Fibroblast of lung (primary cell): ENCODE results near the gene IQSEC3. TPM values are rescaled to one million over a fixed set of nuclear protein-coding genes. Genes with fewer than 3 reads are reported as not detected.

Experiments
- DNase-seq, 2 donors: peaks; one replicate each; pipeline versions ENCODE4 v3.0.0 to v3.0.0-alpha.2; 2010; ENCODE audit warnings: low read depth in 2 of 2
- H2AFZ ChIP-seq: 2 replicates; pipeline ENCODE4 v1.5.1; 2012; ENCODE audit warnings: low read length, control low read depth, inconsistent platforms
- H3K27ac ChIP-seq: 2 replicates; pipeline ENCODE4 v1.5.1; 2011; ENCODE audit warnings: low read length, control low read depth; ENCODE audit not compliant: insufficient read depth
- H3K27me3 ChIP-seq: 2 replicates; pipeline ENCODE4 v1.5.1; 2011; ENCODE audit warnings: mild to moderate bottlenecking, low read length; ENCODE audit not compliant: control insufficient read depth, insufficient read depth
- H3K36me3 ChIP-seq: 2 replicates; pipeline ENCODE4 v1.5.1; 2011; ENCODE audit warnings: low read length; ENCODE audit not compliant: control insufficient read depth, insufficient read depth
- H3K4me1 ChIP-seq: 2 replicates; pipeline ENCODE4 v1.5.1; 2011; ENCODE audit warnings: low read length; ENCODE audit not compliant: control insufficient read depth, insufficient read depth; ENCODE audit errors: extremely low read depth
- H3K4me2 ChIP-seq: 2 replicates; pipeline ENCODE4 v1.5.1; 2011; ENCODE audit warnings: low read length, control low read depth; ENCODE audit not compliant: insufficient read depth; ENCODE audit errors: extremely low read depth
- H3K4me3 ChIP-seq, 4 experiments: fragments of 200-600 bp in 1 of 4; sonication (generic) in 1 of 4; replicated peaks in 1 of 4; 2 replicates each; pipeline ENCODE4 v1.5.1; 2011 to 2016; ENCODE audit warnings: low read length in 4 of 4, low read depth in 3 of 4, mild to moderate bottlenecking in 3 of 4, control low read depth in 2 of 4, inconsistent platforms in 1 of 4, mixed read lengths in 1 of 4; ENCODE audit not compliant: insufficient read depth in 1 of 4; ENCODE audit errors: control extremely low read depth in 1 of 4
- H3K79me2 ChIP-seq: 2 replicates; pipeline ENCODE4 v1.5.1; 2012; ENCODE audit warnings: mild to moderate bottlenecking, low read length, inconsistent platforms; ENCODE audit not compliant: control insufficient read depth, insufficient read depth
- H3K9ac ChIP-seq: 2 replicates; pipeline ENCODE4 v1.5.1; 2011; ENCODE audit warnings: mild to moderate bottlenecking, low read length, control low read depth; ENCODE audit not compliant: insufficient read depth
- H3K9me3 ChIP-seq: 2 replicates; pipeline ENCODE4 v1.5.1; 2012; ENCODE audit warnings: low read depth, low read length; ENCODE audit not compliant: control insufficient read depth, insufficient read depth
- H4K20me1 ChIP-seq: 2 replicates; pipeline ENCODE4 v1.5.1; 2011; ENCODE audit warnings: low read length; ENCODE audit not compliant: control insufficient read depth, insufficient read depth; ENCODE audit errors: extremely low read depth
- CTCF ChIP-seq, 2 donors: IDR thresholded peaks in 1 of 2; conservative IDR thresholded peaks in 1 of 2; 1 replicate in 1 of 2; 2 replicates in 1 of 2; pipeline ENCODE4 v1.5.1; 2011 to 2012; ENCODE audit warnings: low read length in 2 of 2, control low read depth in 1 of 2, inconsistent platforms in 1 of 2, low read depth in 1 of 2, mild to moderate bottlenecking in 1 of 2
- EZH2 ChIP-seq: IDR thresholded peaks from 2 replicates; pipeline ENCODE4 v1.5.1; 2012; ENCODE audit warnings: low read length, control low read depth, mild to moderate bottlenecking; ENCODE audit errors: missing control alignments
- polyA plus RNA-seq, 2 donors: library from polyadenylated mRNA; depleted of rRNA in 1 of 2; stranded (reverse) in 1 of 2; unstranded in 1 of 2; fragments of >200 nt; gene quantifications; 2 replicates each; pipeline ENCODE4 v1.2.1, GENCODE V29; 2011 to 2012; ENCODE audit warnings: missing spikeins in 1 of 2
- total RNA-seq: library from RNA; depleted of rRNA; stranded (reverse); fragments of >200 nt; gene quantifications from 2 replicates; pipeline ENCODE4 v1.2.1, GENCODE V29; 2014

IQSEC3 gene
- total and polyA plus RNA-seq, 2 donors (not counting 1 experiment from before 2014, with no cell fraction given), result 0.14 to 1.3 TPM

- Histone ChIP-seq H3K36me3 (no peaks in the 10 kb centered on the region), H4K20me1 (no peaks in the 10 kb centered on the region), H3K4me1 (no peaks in the 10 kb centered on the region), H3K4me2 (no peak overlapping the region), H3K79me2 (no peaks in the 10 kb centered on the region), H3K27me3 (peaks cover 12% of the 10 kb centered on the region), H2AFZ (no peak overlapping the region), H3K9ac (no peak overlapping the region), H3K9me3 (no peaks in the 10 kb centered on the region), H3K4me3 (no peak overlapping the region), H3K27ac (no peak overlapping the region)
- TF ChIP-seq EZH2, result no peak
- DNase-seq, result no peak
These were observed 157.8 kb downstream of the IQSEC3 start for GRCh38 chr12:224330-224729.

GRCh38 chr12:225012-225411, 158.4 kb downstream of the IQSEC3 start:
- no peak overlapping the region for H3K27ac ChIP-seq
- TF ChIP-seq CTCF (conservative IDR thresholded peaks at IDR 0.05 in 1 of 2, IDR thresholded peaks at IDR 0.05 in 1 of 2; ENCODE audit: low read depth in 1 of 2, low read length in 2 of 2) (no peak), EZH2 (no peak)
- no peaks in the 10 kb centered on the region for H3K9me3 ChIP-seq
- no peak overlapping the region for H3K4me2 ChIP-seq
- no peak overlapping the region for H3K4me3 ChIP-seq
- H3K4me1 ChIP-seq, result no peaks in the 10 kb centered on the region
- H3K36me3 ChIP-seq, result no peaks in the 10 kb centered on the region
- H2AFZ ChIP-seq, result no peak overlapping the region
- no peaks in the 10 kb centered on the region for H3K79me2 ChIP-seq
- H3K27me3 ChIP-seq, result peaks cover 13% of the 10 kb centered on the region
- no peak for DNase-seq
- no peaks in the 10 kb centered on the region for H4K20me1 ChIP-seq
- H3K9ac ChIP-seq, result no peak overlapping the region

GRCh38 chr12:226401-226800, 159.8 kb downstream of the IQSEC3 start:
- DNase-seq, result no peak
- H3K4me3 ChIP-seq, result no peak overlapping the region
- no peaks in the 10 kb centered on the region for H4K20me1 ChIP-seq
- no peak overlapping the region for H3K9ac ChIP-seq
- no peaks in the 10 kb centered on the region for H3K79me2 ChIP-seq
- H3K9me3 ChIP-seq, result no peaks in the 10 kb centered on the region
- H3K36me3 ChIP-seq, result no peaks in the 10 kb centered on the region
- H3K4me1 ChIP-seq, result no peaks in the 10 kb centered on the region
- peaks cover 18% of the 10 kb centered on the region for H3K27me3 ChIP-seq
- H3K27ac ChIP-seq, result no peak overlapping the region
- TF ChIP-seq EZH2 (no peak), CTCF (conservative IDR thresholded peaks at IDR 0.05 in 1 of 2, IDR thresholded peaks at IDR 0.05 in 1 of 2; ENCODE audit: low read depth in 1 of 2, low read length in 2 of 2) (no peak)
- no peak overlapping the region for H3K4me2 ChIP-seq
- no peak overlapping the region for H2AFZ ChIP-seq
